Esophagus (tissue), 2 donors: ENCODE data around the gene GPC1. TPM values are rescaled to one million over a fixed set of nuclear protein-coding genes. Genes with fewer than 3 reads are reported as not detected.

Experiments used
- H3K27ac ChIP-seq, 2 donors: one replicate each; pipeline ENCODE4 v1.5.1; 2013; ENCODE audit warnings: low read depth in 2 of 2, mild to moderate bottlenecking in 2 of 2, inconsistent platforms in 1 of 2, low read length in 1 of 2, moderate library complexity in 1 of 2
- H3K27me3 ChIP-seq, 2 donors: one replicate each; pipeline ENCODE4 v1.6.1; 2013; ENCODE audit warnings: low read length in 2 of 2, control low read depth in 1 of 2, mild to moderate bottlenecking in 1 of 2; ENCODE audit not compliant: insufficient read depth in 2 of 2, control insufficient read depth in 1 of 2
- H3K36me3 ChIP-seq, 2 donors: one replicate each; pipeline ENCODE4 v1.6.1; 2013; ENCODE audit warnings: low read length in 1 of 2; ENCODE audit not compliant: control insufficient read depth in 2 of 2, insufficient read depth in 2 of 2
- H3K4me1 ChIP-seq, 2 donors: one replicate each; pipeline ENCODE4 v1.6.1; 2013; ENCODE audit warnings: low read length in 1 of 2; ENCODE audit not compliant: control insufficient read depth in 2 of 2, insufficient read depth in 2 of 2
- H3K4me3 ChIP-seq, 2 donors: one replicate each; pipeline ENCODE4 v1.5.1; 2013; ENCODE audit warnings: low read length in 2 of 2, mild to moderate bottlenecking in 2 of 2, low read depth in 1 of 2, moderate library complexity in 1 of 2
- H3K9me3 ChIP-seq, 2 donors: one replicate each; pipeline ENCODE4 v1.6.1; 2013; ENCODE audit warnings: mild to moderate bottlenecking in 2 of 2, low read depth in 1 of 2, low read length in 1 of 2, moderate library complexity in 1 of 2; ENCODE audit not compliant: control insufficient read depth in 2 of 2, insufficient read depth in 1 of 2
- WGBS, 2 donors: extraction: QIAGEN DNeasy Blood & Tissue Kit; methylation state at CpG; one replicate each; pipeline ENCODE4 v1.1.7; 2013; 5-methylcytosine and 5-hydroxymethylcytosine counted together
- polyA plus RNA-seq, 2 donors: library from polyadenylated mRNA; stranded (reverse); fragments of 200-250 nt; gene quantifications; one replicate each; pipeline ENCODE4 v1.2.3, GENCODE V29; 2013
- donor health status: healthy with polysubstance abuse.
- donor health status: Bipolar disorder and iron deficiency.

The GPC1 gene
- polyA plus RNA-seq, 2 donors: 57.9 to 82.0 TPM

GRCh38 chr2:240430595-240430994 is 4.9 kb upstream of the GPC1 start:
- no peak overlapping the region for H3K4me3 ChIP-seq
- H3K4me1 ChIP-seq: peaks cover 0 to 23% of the 10 kb centered on the region in 2 donors
- no peaks in the 10 kb centered on the region for H3K36me3 ChIP-seq
- peaks cover 2 to 3% of the 10 kb centered on the region in 2 donors for H3K9me3 ChIP-seq
- 88 to 90% methylated on average over 5 of the region's 5 CpGs for WGBS, 2 donors
- no peaks in the 10 kb centered on the region for H3K27me3 ChIP-seq
- no peak overlapping the region for H3K27ac ChIP-seq

DNA sequence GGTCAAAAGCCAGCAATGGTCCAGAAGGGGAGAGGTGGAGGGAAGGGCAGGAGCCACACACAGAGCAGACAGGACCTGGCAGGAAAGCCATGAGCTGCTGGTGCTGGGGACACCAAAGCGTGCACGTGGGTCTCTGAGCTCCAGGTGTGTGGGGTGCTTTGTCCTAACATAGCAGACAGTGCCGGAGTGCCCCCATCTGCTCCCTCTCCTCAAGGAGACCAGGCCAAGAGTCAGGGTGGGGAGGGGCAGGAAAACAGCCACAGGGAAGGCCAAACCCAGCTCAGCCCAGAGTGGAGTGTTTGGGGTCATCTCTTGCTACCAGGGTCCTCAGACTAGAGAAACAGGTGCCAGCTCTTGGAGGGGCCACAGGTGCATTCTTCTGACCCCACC is 4.2 kb upstream of the GPC1 start:
- no peak overlapping the region for H3K27ac ChIP-seq
- H3K4me3 ChIP-seq: no peak overlapping the region
- no peaks in the 10 kb centered on the region for H3K9me3 ChIP-seq
- 80 to 90% methylated on average over 3 of the region's 3 CpGs for WGBS, 2 donors
- H3K36me3 ChIP-seq: no peaks in the 10 kb centered on the region
- H3K4me1 ChIP-seq: peaks cover 0 to 23% of the 10 kb centered on the region in 2 donors
- H3K27me3 ChIP-seq: no peaks in the 10 kb centered on the region

GRCh38 chr2:240431661-240432424 is 3.6 kb upstream of the GPC1 start:
- Histone ChIP-seq H3K4me3 (no peak overlapping the region), H3K27me3 (no peaks in the 10 kb centered on the region), H3K36me3 (no peaks in the 10 kb centered on the region), H3K9me3 (no peaks in the 10 kb centered on the region), H3K4me1 (peaks cover 3 to 26% of the 10 kb centered on the region in 2 donors), H3K27ac (no peak overlapping the region)
- WGBS, 2 donors: 84% methylated on average over 12 of the region's 12 CpGs

DNA sequence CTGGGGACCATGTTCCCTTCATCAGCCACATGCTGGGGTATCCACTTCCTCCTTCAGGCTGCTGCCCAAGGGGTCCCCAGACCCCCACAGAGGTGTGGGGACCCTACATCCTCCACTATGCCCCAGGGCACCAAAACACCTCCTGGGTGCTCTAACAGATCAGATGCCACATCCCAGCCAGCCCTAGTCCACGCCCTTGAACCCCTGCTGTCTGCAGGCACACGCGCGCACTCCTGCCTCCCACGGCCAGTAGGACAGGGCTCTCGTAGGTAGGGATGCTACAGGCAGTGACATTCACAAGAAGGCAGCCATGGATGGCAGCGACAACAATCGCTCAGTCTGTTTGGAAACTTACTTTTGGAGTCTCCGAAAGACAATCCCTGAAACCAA is 3.0 kb upstream of the GPC1 start:
- Histone ChIP-seq H3K4me1 (peaks cover 9 to 32% of the 10 kb centered on the region in 2 donors), H3K4me3 (no peak overlapping the region), H3K9me3 (no peaks in the 10 kb centered on the region), H3K27me3 (no peaks in the 10 kb centered on the region), H3K27ac (no peak overlapping the region), H3K36me3 (no peaks in the 10 kb centered on the region)
- whole genome bisulfite sequencing, 2 donors: 80 to 84% methylated on average over 9 of the region's 9 CpGs

DNA sequence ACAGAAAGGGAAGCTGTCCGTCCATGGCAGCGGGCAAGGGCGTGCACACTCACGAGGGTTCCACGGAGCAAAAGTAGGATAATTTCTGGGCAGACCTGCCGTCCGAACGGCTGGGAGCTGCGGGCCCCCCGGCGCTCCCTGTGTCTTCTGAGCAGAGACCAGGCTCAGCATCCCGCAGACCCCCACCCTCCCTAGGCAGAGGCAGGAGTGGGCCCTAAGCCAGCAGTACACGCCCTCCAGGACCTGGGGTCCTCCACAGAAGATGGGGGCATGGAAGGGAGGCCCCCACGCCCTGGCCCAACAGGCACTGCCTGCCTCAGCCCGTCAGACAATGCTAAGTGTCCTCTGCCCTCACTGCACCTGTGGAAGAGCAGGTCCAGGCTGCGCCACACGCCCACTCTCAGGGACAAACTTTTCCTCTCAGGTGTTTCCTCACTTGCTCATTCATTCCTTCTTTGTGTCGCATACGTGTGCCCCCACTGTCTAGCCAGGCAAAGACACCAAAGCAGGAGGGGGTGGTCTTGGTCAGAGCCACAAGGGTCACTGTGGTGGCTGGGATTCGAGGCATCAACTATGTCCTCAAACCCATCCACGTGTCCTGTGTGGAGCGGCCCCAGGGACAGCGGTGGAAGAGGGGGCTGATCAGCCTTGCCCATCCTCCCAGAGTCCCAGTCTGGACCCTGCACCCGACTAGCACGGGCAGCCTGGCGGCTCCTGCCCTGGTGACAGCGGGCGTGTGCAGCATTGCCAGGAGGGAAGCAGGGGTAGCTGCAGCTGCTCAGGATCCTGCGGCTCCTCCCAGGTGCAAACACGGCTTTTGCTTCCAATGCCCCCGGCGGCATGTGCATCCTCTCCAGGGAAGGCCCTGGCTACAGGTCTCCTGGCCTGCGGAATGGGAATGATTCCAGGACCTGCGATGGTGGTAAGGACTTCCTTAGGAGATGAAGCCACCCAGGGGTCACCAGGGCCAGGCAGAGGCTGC is 2.4 kb upstream of the GPC1 start:
- no peaks in the 10 kb centered on the region for H3K27me3 ChIP-seq
- H3K4me1 ChIP-seq: peaks cover 12 to 39% of the 10 kb centered on the region in 2 donors
- H3K36me3 ChIP-seq: no peaks in the 10 kb centered on the region
- H3K9me3 ChIP-seq: no peaks in the 10 kb centered on the region
- WGBS, 2 donors: 61 to 62% methylated on average over 34 of the region's 34 CpGs
- H3K4me3 ChIP-seq: no peak overlapping the region
- H3K27ac ChIP-seq: peak overlapping the region; percentile 97 to 98

- no peaks in the 10 kb centered on the region for H3K9me3 ChIP-seq
- peak overlapping the region; percentile 63 to 80 for H3K4me3 ChIP-seq
- no peaks in the 10 kb centered on the region for H3K27me3 ChIP-seq
- H3K36me3 ChIP-seq: no peaks in the 10 kb centered on the region
- peak overlapping the region; percentile 97 to 98 for H3K27ac ChIP-seq
- H3K4me1 ChIP-seq: peaks cover 13 to 44% of the 10 kb centered on the region in 2 donors
- WGBS, 2 donors: 45 to 54% methylated on average over 15 to 16 of the region's 16 CpGs
Observed at GRCh38 chr2:240433973-240434727, 1.3 kb upstream of the GPC1 start.

GRCh38 chr2:240434728-240435456 is 571 bp upstream of the GPC1 start:
- Histone ChIP-seq H3K27ac (peak overlapping the region; percentile 97 to 98), H3K4me1 (peaks cover 13 to 48% of the 10 kb centered on the region in 2 donors), H3K9me3 (no peaks in the 10 kb centered on the region), H3K27me3 (no peaks in the 10 kb centered on the region), H3K36me3 (no peaks in the 10 kb centered on the region), H3K4me3 (peak overlapping the region; percentile 63 to 80)
- 1 to 2% methylated on average over 42 to 71 of the region's 71 CpGs for WGBS, 2 donors

- H3K27ac ChIP-seq: peak overlapping the region; percentile 93 to 97
- H3K9me3 ChIP-seq: no peaks in the 10 kb centered on the region
- H3K4me3 ChIP-seq: peak overlapping the region; percentile 75 to 80
- WGBS, 2 donors: 1 to 2% methylated on average over 62 to 88 of the region's 88 CpGs
- peaks cover 13 to 54% of the 10 kb centered on the region in 2 donors for H3K4me1 ChIP-seq
- H3K36me3 ChIP-seq: no peaks in the 10 kb centered on the region
- H3K27me3 ChIP-seq: no peaks in the 10 kb centered on the region
Observed at GRCh38 chr2:240435948-240436682, 652 bp downstream of the GPC1 start.
